ENCODE measurements around the gene MBNL2.

DNA sequence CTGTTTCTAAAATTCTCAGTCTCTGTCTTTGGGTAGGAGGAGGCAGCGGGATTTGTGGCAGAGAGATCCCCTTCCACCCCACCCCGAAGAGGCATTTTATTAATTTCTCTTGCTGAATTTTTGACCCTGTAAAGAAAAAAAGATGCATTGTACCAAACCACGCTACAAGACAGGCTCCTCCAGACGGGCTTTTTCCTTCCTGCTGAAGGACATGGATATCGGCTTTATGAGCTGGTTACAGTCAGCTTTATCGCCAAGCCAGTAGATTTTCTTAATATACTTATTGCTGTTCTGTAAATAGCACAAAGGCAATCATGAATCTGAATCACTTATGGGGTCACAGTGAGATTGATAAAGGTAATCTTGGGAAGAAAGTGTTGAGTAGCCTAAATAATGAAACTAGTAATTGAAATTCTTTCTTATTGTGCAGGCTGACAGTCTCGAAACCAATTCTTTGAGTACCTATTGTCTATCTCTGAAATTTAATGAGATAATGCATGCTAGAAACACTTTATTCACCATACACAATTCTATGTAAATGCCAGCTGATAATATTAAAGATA, 24.5 kb downstream of the MBNL2 start:
- TF ChIP-seq TCF7 (IDR thresholded peaks at IDR 0.05; ENCODE audit: low read depth) = no peak
- TF ChIP-seq, protein P1, sequence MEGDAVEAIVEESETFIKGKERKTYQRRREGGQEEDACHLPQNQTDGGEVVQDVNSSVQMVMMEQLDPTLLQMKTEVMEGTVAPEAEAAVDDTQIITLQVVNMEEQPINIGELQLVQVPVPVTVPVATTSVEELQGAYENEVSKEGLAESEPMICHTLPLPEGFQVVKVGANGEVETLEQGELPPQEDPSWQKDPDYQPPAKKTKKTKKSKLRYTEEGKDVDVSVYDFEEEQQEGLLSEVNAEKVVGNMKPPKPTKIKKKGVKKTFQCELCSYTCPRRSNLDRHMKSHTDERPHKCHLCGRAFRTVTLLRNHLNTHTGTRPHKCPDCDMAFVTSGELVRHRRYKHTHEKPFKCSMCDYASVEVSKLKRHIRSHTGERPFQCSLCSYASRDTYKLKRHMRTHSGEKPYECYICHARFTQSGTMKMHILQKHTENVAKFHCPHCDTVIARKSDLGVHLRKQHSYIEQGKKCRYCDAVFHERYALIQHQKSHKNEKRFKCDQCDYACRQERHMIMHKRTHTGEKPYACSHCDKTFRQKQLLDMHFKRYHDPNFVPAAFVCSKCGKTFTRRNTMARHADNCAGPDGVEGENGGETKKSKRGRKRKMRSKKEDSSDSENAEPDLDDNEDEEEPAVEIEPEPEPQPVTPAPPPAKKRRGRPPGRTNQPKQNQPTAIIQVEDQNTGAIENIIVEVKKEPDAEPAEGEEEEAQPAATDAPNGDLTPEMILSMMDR (CRISPR knock-in tag; IDR thresholded peaks at IDR 0.05) = no peak
- TF ChIP-seq ATRX (CRISPR knock-in tag; IDR thresholded peaks at IDR 0.05; ENCODE audit: borderline replicate concordance) = no peak
- no peak for TF ChIP-seq BCLAF1 (IDR thresholded peaks at IDR 0.05)
- no peak for TF ChIP-seq FOXO1 (CRISPR knock-in tag; IDR thresholded peaks at IDR 0.05)
- no peak for TF ChIP-seq KAT7 (CRISPR knock-in tag; IDR thresholded peaks at IDR 0.05; ENCODE audit: borderline replicate concordance)
